Suppressor macrophage (primary cell): ENCODE measurements around the gene SPEF2.
"Not testable (repeated sequence)": the region's sequence is repeated elsewhere in the genome, so short reads cannot be mapped to it uniquely, and the experiment has no call there.

ENCODE experiments used
- DNase-seq, 4 experiments: peaks; one replicate each; pipeline ENCODE4 v3.0.0-alpha.2; 2020 to 2022

Gene SPEF2

DNA sequence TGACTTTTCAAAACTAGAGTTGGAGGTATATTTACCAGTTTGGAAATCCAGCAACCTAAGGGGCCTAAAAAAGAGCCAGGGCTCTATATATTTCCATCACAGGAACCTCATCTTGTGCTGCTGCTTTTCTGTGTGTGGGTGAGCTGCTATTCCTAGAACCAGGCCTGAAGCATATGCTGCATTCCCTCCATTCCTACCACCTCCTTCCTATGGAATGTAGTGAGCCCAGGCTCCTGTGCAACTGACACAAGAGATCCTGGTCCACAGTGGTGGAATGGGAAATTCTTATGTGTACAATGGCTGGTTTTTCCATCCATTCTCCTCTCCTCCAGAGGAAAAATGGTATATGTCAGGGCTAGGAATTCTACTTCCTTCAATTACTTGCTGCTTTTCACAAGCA, 39.1 kb downstream of the SPEF2 start:
- no peak for DNase-seq

DNA sequence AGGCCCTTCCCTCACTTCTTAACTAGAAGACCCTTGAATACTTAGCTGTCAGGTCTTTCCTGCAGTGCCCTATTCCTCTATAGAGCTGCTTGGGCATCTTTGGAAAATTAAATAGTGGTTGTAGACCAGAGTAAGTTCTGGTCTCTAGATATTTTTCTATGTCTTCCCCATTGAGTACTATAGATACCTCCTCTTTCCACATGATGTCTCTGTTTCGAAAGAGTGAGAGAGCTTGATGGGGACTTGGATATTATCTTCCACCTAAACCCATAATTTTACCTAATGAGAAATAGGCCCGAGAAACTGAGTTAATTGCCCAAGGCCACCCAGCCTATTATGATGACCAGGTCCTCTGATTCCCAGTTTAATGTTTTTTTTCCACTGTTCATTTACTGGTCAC, 40.2 kb downstream of the SPEF2 start:
- no peak for DNase-seq

DNA sequence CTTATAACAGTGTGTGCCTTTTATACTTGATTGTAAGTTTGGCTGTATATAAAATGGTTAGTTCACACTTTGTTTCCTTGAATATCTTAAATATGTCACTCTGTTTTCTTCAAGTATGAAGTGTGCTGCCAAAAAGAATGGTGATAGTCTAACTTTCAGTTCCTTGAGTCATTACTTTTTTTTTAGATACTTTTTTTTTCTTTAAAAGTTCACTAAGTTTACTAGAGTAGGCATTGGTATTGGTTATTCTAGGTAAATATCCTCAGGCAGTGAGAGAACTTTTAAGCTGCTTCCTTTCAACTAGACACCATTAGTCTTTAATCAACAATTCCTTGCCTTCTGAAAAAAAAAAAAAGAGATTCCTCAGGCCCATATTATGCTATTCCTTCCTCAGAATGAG, 41.9 kb downstream of the SPEF2 start:
- DNase-seq: no peak

DNA sequence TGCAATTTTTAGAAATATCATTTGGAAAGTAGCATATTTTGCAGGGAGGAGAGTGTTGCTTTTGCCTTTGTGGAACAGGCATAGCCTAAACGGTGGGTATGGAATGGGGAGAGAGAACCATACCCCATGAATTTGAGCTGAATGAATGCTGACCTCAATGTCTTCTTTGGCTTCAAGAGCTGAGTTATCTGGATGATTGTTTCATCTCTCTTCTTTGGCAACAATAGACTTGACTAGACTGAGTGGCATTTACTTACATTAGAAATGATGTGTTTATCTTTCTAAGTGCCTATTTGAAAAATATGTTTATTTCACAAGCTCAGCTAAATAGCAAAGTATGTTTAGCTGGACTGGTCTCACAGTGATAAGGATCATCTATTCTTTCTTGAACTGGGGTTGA, 42.8 kb downstream of the SPEF2 start:
- no peak for DNase-seq

DNA sequence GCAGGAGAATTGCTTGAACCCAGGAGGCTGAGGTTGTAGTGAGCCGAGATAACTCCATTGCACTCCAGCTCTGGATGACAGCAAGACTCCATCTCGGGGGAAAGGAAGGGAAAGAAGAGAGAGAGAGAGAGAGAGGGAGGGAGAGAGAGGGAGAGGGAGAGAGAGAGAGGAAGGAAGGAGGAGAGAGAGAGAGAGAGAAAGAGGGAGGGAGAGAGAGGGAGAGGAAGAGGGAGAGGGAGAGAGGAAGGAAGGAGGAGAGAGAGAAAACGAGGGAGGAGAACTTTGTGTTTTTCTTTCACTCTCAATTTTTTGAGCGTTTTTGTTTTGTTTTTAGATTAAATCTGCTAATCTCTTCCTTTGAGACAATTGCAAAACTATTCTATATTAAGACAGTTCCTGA, 46.9 kb downstream of the SPEF2 start:
- DNase-seq: no peak

DNA sequence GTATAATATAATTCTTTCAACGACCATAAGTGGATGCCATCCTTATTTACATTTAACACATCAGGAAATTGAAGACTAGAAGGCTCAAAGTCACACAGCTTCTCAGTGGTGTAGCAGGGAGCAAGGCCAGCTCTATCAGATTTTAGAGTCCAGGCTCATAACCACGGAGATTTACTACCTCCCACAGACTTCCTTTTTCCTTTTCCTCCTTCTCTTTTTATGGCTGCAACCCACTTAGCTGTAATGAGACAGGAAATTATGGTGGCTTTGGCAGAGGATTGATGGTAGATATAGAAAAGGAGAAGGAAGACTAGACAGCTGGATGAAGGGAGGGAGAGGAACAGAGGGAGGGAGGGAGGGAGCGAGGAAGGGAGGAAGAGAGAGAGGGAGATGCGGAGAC, 47.4 kb downstream of the SPEF2 start:
- DNase-seq: peak; percentile 3 to 53 (median 46)

DNA sequence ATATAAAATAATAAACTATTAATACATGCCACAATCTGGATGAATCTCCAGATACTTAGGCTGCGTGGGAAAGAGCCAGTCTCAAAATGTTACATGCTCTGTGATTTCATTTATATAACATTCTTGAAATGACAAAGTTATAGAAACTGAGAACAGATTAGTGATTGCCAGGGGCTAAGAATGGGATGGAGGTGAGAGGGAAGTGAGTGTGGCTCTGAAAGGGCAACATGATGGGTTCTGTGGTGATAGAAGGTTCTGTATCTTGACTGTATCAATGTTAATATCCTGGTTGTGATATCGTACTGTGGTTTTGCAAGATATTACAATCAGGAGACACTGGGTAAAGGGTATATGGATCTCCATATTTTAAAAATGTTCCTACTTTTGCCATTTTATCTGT, 50.7 kb downstream of the SPEF2 start:
- no peak for DNase-seq

DNA sequence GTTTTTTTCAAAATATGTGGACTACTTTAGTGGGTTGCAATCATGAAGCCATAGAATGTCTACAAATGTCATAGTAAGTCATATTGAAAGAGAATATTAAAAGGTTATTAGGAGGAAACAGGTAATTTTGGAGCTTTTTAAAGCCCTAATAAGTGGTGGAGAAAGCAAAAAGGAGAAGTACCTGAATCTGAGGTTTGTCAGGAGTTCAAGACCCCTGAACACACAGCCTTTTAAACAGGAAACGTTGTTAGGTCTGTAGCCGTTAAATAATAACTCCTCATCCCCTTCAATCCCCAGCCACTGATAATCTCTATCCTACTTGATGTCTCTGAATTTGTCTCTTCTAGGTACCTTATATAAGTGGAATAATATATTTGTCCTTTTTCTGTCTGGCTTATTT, 51.1 kb downstream of the SPEF2 start:
- DNase-seq: no peak

DNA sequence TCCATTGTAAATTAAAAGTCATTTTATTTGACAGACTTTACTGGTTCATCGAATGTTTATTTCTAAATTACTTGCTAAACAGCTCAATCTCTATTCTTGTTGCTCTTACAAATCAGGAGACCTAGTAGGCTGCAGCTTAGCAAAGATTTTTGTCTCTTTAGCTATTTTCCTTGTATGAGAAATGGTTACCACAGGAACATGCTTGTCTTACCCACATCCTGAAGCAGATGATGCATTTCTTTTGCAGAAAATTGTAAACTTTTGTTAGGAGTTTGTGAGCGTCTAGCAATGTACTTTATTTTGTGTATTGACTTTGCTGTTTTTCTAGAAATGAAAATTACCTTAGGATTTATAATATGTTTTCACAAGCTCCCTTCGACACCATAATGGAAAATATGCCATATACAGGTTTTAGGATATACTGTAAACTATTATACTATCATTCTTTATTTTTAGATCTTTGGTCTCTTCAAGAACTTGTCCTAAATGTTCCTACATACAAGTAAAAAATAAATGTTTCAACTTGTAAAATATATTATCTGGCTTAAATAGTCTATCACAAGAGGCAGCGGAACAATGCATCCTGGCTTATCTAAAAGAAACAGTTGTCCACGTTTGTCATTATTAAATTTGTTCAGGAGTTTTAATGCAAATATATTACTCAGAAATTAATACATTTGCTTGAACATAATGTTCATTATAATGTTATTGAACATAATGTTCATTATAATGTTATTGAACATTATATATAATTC, 54.1 kb downstream of the SPEF2 start:
- no peak for DNase-seq

DNA sequence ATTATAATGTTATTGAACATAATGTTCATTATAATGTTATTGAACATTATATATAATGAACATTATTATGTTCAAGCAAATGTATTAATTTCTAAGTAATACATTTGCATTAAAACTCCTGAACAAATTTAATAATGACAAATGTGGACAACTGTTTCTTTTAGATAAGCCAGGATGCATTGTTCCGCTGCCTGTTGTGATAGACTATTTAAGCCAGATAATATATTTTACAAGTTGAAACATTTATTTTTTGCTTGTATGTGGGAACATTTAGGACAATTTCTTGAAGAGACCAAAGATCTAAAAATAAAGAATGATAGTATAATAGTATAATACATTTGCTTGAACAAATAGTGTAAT, 54.6 kb downstream of the SPEF2 start:
- DNase-seq: not testable (repeated sequence)

DNA sequence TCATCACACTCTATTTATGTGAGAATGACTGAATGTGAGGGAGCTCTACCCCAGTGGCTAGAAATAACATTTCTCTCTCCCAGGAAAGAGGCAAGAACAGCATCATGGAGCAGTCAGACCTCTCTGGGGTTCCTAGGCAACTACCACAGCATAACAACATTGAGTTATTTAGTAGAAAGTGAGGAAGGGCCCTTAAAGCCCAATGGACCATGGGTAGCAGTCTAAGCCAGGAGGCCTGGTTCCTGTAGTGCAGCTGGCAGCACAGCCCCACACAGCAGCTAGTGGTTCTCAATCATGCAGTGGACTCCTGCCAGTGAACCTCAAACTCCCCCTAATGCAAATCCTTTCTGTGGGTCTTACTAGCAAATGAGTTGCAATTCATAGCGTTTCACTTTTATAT, 55.3 kb downstream of the SPEF2 start:
- DNase-seq: no peak

DNA sequence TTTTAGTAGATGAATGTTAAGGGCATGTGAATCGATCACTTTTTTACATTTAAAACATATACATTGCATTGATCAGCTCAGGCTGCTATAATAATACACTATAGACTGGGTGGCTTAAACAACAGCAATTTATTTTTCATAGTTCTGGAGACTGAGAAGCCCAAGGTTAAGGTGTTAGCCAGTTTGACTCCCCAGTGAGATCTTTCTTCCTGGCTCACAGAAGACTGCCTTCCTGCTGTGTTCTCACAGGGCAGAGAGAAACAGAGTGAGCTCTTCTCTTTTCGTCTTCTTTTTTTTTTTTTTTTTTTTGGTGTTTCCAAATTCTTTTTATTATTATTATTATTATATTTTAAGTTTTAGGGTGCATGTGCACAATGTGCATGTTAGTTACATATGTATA, 56.4 kb downstream of the SPEF2 start:
- no peak for DNase-seq

DNA sequence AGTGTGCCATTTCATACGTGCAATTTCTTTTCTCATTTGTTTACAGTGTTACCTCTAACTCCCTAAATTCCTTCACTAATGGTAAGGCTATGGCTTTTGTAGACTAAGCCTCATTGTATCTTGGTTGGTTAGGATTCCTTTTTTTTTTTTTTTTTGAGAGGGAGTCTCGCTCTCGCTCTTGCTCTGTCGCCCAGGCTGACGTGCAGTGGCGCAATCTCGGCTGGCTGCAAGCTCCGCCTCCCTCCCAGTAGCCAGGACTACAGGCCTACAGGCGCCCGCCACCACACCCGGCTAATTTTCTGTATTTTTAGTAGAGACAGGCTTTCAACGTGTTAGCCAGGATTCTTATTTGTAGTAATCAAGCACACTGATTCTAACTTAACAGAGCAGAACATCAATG, 57.7 kb downstream of the SPEF2 start:
- DNase-seq: no peak

DNA sequence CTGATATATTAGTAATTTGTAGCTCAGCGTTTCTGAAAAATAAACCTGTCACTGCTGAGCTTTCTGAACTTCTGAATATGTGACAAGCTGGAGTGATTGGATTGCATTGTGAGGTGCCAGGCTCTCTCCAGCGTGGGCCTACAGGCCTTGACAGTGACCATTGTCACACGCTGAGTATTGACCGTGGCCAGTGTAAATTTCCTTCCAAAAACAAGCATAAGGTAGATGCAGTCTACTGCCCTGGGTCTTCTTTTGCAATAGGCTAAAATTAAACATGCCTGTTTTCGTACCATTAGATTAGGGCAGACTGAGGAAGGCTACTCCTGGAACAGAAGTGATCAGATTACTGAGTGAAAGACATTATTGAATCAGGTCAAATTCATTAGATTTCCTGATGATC, 60.2 kb downstream of the SPEF2 start:
- no peak for DNase-seq

DNA sequence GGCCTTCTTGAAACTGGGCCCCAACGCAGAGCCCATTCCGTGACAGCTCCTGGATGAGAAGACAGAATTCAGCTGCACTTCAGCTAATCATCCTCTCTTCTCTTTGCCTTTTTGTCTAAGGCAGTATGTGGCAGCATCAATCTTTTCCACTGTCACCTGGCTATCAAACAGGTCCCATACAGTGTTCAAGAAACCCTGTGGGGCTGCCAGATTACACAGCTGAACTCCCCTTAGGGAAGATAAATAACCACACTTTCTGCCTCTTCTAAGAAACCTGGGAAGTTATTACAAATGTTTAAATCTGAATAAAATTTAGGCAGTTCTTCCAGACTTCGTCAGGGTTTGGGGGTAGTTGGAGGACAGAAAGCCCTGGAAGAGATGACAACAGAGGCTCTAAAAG, 61.0 kb downstream of the SPEF2 start:
- no peak for DNase-seq

DNA sequence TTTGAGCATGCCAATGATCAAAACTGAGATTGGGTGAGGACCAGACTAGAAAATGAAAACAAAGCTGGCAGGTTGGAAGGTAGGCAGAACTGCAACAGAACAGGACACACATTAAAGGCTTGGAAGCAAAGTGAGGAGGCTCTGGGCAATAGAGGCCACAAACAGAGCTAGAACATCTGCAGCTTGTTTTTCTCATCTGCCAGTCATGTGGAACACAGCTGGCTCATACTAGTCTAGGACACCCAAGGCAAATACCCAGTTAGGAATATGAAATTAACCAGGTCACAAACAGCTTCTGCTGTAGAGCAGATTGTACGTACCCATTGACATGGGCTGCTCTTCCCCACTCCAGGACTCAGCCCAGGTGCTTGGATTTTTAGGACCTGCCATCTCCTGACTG, 61.7 kb downstream of the SPEF2 start:
- DNase-seq: no peak

DNA sequence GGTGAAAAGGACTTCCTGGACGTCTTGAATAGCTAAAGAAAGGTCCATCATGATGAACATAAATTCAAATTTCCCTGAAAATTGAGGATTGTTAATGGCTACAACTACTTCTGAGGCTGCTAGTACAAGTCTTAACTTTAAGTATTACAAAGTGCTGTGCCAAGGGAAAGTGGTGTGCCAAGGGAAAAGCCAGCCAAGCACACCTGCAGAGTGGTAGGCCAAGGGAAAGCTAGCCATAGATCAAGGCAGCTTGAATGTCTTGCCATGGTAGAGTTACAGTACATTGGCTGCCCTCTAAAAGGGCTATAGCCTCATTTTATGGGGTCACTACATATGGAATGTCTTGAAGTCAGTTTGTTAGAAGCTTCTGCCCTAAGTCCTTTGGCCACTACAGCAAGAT, 64.2 kb downstream of the SPEF2 start:
- no peak for DNase-seq

DNA sequence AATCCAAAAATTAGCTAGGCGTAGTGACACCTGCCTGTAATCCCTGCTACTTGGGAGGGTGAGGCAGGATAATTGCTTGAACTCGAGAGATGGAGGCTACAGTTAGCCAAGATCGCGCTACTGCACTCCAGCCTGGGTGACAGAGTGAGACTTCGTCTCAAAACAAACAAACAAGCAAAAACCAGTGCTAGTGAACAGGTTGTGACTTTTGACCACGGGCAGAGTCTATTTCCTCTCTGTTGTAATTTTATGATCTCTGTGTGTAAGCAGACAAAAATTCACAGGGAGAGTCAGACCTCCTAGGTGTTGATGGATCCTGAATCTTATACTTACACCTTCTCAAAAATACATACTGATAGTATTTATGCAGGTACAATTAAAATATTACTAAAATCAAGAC, 65.8 kb downstream of the SPEF2 start:
- no peak for DNase-seq

DNA sequence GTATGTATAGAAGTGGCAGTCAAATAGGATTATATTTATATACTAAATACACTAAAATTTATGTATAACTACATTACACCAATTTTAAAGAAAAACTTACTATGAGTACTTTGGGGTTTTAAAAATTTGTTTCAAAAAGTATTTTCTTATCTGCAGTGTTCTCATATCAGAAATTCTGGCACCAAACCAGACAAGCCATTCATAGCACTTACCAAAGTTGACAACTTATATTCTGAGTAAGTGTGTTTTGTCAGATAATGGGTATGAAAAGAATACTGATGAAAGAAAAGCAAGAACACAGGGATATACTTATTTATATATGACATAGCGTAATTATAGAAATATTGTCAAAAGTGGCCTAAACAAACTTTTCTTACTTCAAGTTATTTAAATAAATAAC, 67.5 kb downstream of the SPEF2 start:
- DNase-seq: no peak

DNA sequence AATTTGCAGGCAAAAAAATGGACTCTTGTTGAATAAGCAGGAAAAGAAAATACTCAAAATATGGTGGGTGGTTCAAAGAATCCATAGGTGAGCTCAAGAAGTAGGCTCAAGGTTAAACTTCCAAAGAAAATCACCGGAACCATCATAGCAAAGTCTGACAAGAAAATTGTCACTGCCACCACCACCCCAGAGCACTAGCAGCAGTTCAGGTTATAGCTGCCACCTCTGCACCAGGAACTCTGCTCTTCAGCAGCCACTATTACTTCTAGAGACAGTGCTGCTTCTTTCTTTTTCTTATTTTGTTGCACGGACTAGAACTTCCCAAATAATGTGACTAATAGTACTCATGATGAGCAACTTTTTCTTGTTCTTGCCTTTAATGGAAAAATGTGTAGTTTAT, 70.3 kb downstream of the SPEF2 start:
- no peak for DNase-seq

DNA sequence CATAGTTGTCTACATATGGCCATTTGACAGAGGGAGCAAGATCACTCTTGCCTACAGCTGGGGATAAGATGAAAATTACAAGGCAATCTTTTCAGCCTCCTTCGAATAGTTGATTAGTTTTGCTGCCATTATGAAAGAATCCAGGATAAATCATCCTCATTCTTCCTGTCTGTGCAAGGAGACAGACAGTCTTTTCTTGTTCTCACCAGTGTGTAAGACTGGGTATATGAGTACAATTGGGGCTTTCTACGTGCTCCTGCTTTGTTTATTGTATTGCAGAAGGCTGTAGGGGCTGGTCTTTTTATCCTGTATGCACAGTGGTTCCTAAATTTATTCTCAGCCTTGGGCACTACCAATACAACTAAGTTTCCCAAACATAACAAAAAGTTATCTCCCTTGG, 76.8 kb downstream of the SPEF2 start:
- no peak for DNase-seq

DNA sequence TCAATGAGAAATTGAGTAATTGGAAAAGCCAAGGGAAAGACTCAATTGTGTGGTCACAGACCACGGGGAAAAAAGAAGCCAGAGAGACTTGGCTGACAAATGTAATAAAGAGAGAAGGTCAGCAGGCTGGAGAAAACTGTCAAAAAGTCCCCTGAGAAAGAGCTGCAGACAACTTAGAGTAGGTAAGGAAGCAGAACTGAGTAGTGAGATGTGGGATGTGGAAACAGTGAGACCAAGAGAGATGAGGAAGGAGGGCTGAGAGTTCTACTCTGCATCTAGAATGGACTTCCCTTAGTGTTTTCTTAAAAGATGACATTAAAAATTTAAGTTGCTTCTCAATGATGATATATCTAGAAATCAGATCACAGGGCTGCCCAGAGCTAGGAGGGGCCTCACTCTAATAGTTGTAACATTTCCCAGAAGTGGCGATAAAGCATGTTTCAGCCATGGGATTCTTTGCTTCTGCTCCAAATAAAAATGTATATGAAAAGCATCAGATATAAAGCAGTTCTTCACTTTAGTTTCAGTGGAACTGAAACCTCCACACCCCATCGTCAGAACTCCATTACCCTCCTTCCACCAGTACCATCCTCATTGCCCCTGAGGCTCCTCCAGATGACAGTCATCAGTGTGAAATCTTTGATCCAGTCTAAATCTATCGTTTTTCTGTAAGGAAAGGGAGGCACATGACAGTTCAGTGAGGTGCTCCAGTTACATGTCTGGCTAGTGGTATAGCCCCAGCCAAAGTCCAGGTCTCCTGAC, 80.6 kb downstream of the SPEF2 start:
- peak; percentile 42 to 62 (median 52) for DNase-seq

DNA sequence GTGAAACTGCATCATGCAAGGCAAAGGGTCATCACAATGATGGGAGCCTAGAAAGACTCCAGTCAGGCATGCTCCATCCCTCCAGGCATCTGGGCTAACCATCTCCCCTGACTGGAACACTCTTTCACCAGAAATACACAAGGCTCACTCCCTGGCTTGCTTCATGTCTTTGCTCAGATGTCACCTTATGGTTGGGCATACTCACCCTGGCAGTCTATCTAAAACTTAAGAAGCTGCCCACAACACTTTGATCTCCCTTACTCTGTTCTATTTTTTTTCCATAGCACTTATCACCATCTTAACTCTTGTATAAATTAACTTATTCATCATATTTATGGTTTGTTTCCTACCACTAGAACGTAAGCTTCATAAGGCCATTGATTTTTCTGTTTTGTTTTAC, 90.0 kb downstream of the SPEF2 start:
- no peak for DNase-seq

DNA sequence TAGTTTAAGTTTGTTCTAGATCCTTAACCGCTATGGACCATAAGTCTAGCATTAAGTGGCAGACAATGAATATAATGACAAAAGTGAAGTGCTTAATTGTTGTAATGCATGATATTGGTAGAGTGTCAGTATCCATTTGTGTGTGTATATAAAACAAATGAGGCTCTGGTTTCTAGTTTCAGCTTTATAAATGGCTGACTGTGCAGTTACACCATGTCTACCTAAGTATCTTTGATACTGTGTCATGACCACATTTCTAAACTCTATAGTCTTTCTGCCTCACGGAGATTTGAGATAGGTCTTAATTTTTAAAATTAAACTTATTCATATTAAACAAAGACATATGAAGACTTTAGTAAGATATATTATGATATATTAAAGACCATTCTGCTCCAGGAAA, 92.0 kb downstream of the SPEF2 start:
- no peak for DNase-seq

DNA sequence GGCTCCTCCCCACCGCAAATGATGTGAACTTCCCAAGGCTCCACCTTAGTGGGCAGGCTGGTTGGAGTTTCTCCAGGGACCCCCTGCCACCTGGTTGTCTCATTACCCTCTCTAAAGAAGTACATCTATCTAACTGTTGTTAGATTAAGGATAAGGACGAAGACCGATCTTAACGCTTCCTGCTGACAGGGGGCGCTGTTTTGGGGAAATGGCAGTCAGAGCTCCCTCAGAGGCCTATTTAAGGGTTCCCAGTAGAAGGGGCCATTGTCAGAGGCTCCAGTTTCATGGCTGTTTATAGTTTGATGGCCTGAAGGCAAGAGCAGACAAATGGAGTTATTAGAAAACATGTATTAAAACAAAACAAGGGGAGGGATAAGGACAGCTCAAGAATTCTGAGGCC, 100.1 kb downstream of the SPEF2 start:
- no peak for DNase-seq
